HepG2 (cell line): ENCODE data around the gene TRPV2. TPM values are rescaled to one million over a fixed set of nuclear protein-coding genes. Genes with fewer than 3 reads are reported as not detected.

Experiments
- ARID2 ChIP-seq: sonication (generic); formaldehyde crosslinking; IDR thresholded peaks from 2 replicates; pipeline ENCODE4 v1.8.1; 2022; ENCODE audit warnings: mild to moderate bottlenecking, missing genetic modification reagents, borderline replicate concordance
- BORCS8-MEF2B ChIP-seq: sonication (generic); formaldehyde crosslinking; IDR thresholded peaks from 2 replicates; pipeline ENCODE4 v1.8.0; 2022; ENCODE audit warnings: mild to moderate bottlenecking, missing genetic modification reagents
- BRD4 ChIP-seq: sonication (generic); formaldehyde crosslinking; IDR thresholded peaks from 2 replicates; pipeline ENCODE4 v1.4.0; 2020; ENCODE audit warnings: missing genetic modification reagents
- CSRNP2 ChIP-seq: sonication (generic); formaldehyde crosslinking; conservative IDR thresholded peaks from 2 replicates; pipeline ENCODE4 v1.8.0; 2022; ENCODE audit warnings: low read depth, missing genetic modification reagents
- DPF2 ChIP-seq: sonication (generic); formaldehyde crosslinking; IDR thresholded peaks from 2 replicates; pipeline ENCODE4 v1.4.0; 2020; ENCODE audit warnings: mild to moderate bottlenecking, low read depth, missing genetic modification reagents, borderline replicate concordance
- HINFP ChIP-seq: sonication (generic); formaldehyde crosslinking; IDR thresholded peaks from 2 replicates; pipeline ENCODE4 v1.4.0; 2020; ENCODE audit warnings: low read depth, mild to moderate bottlenecking, missing genetic modification reagents
- HOXA7 ChIP-seq: sonication (generic); formaldehyde crosslinking; IDR thresholded peaks from 2 replicates; pipeline ENCODE4 v1.8.1; 2022; ENCODE audit warnings: mild to moderate bottlenecking, missing genetic modification reagents, moderate library complexity
- MAX ChIP-seq: IDR thresholded peaks from 2 replicates; pipeline ENCODE4 v1.6.1; 2012; ENCODE audit warnings: inconsistent platforms
- NCOR1 ChIP-seq: fragments of 200-600 bp; sonication (generic); IDR thresholded peaks from 2 replicates; pipeline ENCODE4 v1.7.0; 2017; ENCODE audit warnings: antibody characterized with exemption, low read length, borderline replicate concordance
- NPAS2 ChIP-seq: sonication (generic); formaldehyde crosslinking; IDR thresholded peaks from 2 replicates; pipeline ENCODE4 v1.8.0; 2022; ENCODE audit warnings: mild to moderate bottlenecking, missing genetic modification reagents, borderline replicate concordance
- PAF1 ChIP-seq: IDR thresholded peaks from 2 replicates; pipeline ENCODE4 v1.6.1; 2016; ENCODE audit warnings: missing genetic modification reagents, missing compliant biosample characterization
- PITX1 ChIP-seq: sonication (generic); formaldehyde crosslinking; IDR thresholded peaks from 2 replicates; pipeline ENCODE4 v1.5.1; 2020; ENCODE audit warnings: mild to moderate bottlenecking, missing genetic modification reagents
- RBM22 ChIP-seq: fragments of 200-400 bp; formaldehyde crosslinking; optimal IDR thresholded peaks from 2 replicates; pipeline ENCODE3; 2017; ENCODE audit warnings: mild to moderate bottlenecking, low read length, moderate library complexity
- SATB2 ChIP-seq: sonication (generic); formaldehyde crosslinking; IDR thresholded peaks from 2 replicates; pipeline ENCODE4 v1.5.0; 2020; ENCODE audit warnings: missing genetic modification reagents
- SMAD3 ChIP-seq: sonication (generic); formaldehyde crosslinking; IDR thresholded peaks from 2 replicates; pipeline ENCODE4 v1.4.0; 2020; ENCODE audit warnings: missing genetic modification reagents
- SP5 ChIP-seq: IDR thresholded peaks from 2 replicates; pipeline ENCODE4 v1.6.1; 2016; ENCODE audit warnings: low read depth, borderline replicate concordance
- ZFP41 ChIP-seq: sonication (generic); formaldehyde crosslinking; IDR thresholded peaks from 2 replicates; pipeline ENCODE4 v1.4.0; 2020; ENCODE audit warnings: mild to moderate bottlenecking, missing genetic modification reagents, borderline replicate concordance
- ZNF224 ChIP-seq: sonication (generic); formaldehyde crosslinking; IDR thresholded peaks from 2 replicates; pipeline ENCODE4 v1.5.0; 2020; ENCODE audit warnings: mild to moderate bottlenecking, missing genetic modification reagents
- ZNF7 ChIP-seq: IDR thresholded peaks from 2 replicates; pipeline ENCODE4 v1.6.1; 2016; ENCODE audit warnings: missing biosample characterization, missing genetic modification reagents
- ZNF713 ChIP-seq: sonication (generic); formaldehyde crosslinking; IDR thresholded peaks from 2 replicates; pipeline ENCODE4 v1.4.0; 2020; ENCODE audit warnings: mild to moderate bottlenecking, missing genetic modification reagents
- ZNF782 ChIP-seq: sonication (generic); formaldehyde crosslinking; IDR thresholded peaks from 2 replicates; pipeline ENCODE4 v1.4.0; 2020; ENCODE audit warnings: missing genetic modification reagents, mild to moderate bottlenecking, borderline replicate concordance
- polyA plus RNA-seq, 8 experiments: library from polyadenylated mRNA; depleted of rRNA in 3 of 8; stranded (reverse) in 7 of 8; unstranded in 1 of 8; fragments of >200 nt; fragmentation: Illumina TruSeq in 4 of 8; extraction: Trizol in 4 of 8; gene quantifications; 2 replicates each; pipeline versions ENCODE4 v1.2.1 to v1.2.3, GENCODE V29; 2011 to 2016; ENCODE audit warnings: low read depth in 4 of 8, missing spikeins in 1 of 8, mixed read lengths in 1 of 8; ENCODE audit not compliant: insufficient read depth in 1 of 8
- total RNA-seq, 5 experiments: library from RNA; depleted of rRNA; stranded (reverse); fragments of >200 nt; fragmentation: Illumina TruSeq; extraction: Trizol; gene quantifications; 2 replicates each; pipeline ENCODE4 v1.2.3, GENCODE V29; 2016; ENCODE audit warnings: low read depth in 1 of 5
- TF ChIP-seq, protein P1 (sequence below): IDR thresholded peaks from 2 replicates; pipeline ENCODE4 v1.6.1; 2016; ENCODE audit warnings: low read depth, missing genetic modification reagents, missing compliant biosample characterization

Gene TRPV2
- total and polyA plus RNA-seq, 2 of the 13 experiments (the other 11 are each of a cell fraction or from before 2014, with no cell fraction given): 13.6 to 21.3 TPM

DNA sequence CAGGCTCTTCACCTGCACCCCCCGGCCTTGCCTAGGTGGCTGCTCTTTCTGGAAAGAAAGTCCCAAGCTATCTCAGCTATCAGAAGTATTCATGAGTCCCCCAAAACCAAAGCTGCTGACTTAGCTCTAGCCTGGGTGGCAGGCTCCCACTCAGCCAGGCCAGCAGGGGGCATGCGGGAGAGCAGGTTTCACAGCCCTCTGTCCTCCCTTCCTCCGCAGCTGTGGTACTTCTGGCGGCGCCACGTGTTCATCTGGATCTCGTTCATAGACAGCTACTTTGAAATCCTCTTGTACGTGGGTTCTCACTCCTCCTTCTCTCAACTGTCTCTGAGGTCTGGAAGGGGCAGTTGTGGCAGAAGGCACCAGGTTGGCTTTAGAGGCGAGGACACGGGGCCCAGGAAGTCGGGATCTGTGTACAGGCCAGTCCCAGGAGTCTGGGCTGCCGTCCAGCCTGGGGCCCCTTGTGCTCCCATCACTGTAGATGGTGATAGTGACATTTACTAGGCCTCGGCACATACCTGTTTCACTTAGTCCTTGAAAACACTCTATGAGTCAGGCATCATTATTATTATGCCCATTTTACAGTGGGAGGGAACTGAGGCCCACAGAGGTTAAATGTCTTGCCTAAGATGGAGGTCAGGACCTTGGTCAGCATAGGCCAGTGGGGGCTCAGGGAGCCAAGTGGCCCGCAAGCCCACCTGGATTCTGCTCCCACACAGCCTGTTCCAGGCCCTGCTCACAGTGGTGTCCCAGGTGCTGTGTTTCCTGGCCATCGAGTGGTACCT, 12.9 kb downstream of the TRPV2 start (continued):
- no peak for TF ChIP-seq ZNF713 (CRISPR knock-in tag)
- TF ChIP-seq HOXA7 (CRISPR knock-in tag): no peak
- TF ChIP-seq MAX: peak; percentile 97
- TF ChIP-seq SATB2 (CRISPR knock-in tag): no peak
- TF ChIP-seq SMAD3 (CRISPR knock-in tag): no peak
- TF ChIP-seq HINFP (CRISPR knock-in tag): peak; percentile 34; the same call in 1 of the 2 replicates
- TF ChIP-seq CSRNP2: no peak
- TF ChIP-seq RBM22: no peak
- TF ChIP-seq BRD4: no peak
- no peak for TF ChIP-seq ZNF7 (CRISPR knock-in tag)
- peak; percentile 87 for TF ChIP-seq BORCS8-MEF2B (CRISPR knock-in tag)
- TF ChIP-seq NCOR1: no peak
- TF ChIP-seq NPAS2 (CRISPR knock-in tag): no peak
- TF ChIP-seq PAF1 (CRISPR knock-in tag): no peak
- TF ChIP-seq, protein P1, sequence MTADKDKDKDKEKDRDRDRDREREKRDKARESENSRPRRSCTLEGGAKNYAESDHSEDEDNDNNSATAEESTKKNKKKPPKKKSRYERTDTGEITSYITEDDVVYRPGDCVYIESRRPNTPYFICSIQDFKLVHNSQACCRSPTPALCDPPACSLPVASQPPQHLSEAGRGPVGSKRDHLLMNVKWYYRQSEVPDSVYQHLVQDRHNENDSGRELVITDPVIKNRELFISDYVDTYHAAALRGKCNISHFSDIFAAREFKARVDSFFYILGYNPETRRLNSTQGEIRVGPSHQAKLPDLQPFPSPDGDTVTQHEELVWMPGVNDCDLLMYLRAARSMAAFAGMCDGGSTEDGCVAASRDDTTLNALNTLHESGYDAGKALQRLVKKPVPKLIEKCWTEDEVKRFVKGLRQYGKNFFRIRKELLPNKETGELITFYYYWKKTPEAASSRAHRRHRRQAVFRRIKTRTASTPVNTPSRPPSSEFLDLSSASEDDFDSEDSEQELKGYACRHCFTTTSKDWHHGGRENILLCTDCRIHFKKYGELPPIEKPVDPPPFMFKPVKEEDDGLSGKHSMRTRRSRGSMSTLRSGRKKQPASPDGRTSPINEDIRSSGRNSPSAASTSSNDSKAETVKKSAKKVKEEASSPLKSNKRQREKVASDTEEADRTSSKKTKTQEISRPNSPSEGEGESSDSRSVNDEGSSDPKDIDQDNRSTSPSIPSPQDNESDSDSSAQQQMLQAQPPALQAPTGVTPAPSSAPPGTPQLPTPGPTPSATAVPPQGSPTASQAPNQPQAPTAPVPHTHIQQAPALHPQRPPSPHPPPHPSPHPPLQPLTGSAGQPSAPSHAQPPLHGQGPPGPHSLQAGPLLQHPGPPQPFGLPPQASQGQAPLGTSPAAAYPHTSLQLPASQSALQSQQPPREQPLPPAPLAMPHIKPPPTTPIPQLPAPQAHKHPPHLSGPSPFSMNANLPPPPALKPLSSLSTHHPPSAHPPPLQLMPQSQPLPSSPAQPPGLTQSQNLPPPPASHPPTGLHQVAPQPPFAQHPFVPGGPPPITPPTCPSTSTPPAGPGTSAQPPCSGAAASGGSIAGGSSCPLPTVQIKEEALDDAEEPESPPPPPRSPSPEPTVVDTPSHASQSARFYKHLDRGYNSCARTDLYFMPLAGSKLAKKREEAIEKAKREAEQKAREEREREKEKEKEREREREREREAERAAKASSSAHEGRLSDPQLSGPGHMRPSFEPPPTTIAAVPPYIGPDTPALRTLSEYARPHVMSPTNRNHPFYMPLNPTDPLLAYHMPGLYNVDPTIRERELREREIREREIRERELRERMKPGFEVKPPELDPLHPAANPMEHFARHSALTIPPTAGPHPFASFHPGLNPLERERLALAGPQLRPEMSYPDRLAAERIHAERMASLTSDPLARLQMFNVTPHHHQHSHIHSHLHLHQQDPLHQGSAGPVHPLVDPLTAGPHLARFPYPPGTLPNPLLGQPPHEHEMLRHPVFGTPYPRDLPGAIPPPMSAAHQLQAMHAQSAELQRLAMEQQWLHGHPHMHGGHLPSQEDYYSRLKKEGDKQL (CRISPR knock-in tag): no peak
- no peak; the same call in 1 of the 2 replicates for TF ChIP-seq ZNF782
- TF ChIP-seq PITX1 (CRISPR knock-in tag): no peak
- TF ChIP-seq DPF2 (CRISPR knock-in tag): no peak
- no peak for TF ChIP-seq ARID2 (CRISPR knock-in tag)
- 0 out of 2 replicates have a peak, but pooled peaks have one; percentile 50 for TF ChIP-seq ZFP41 (CRISPR knock-in tag)
- no peak for TF ChIP-seq ZNF224 (CRISPR knock-in tag)
- TF ChIP-seq SP5 (CRISPR knock-in tag): no peak
